BLaER1 (cell line): Measurements from ENCODE around the gene EIPR1.
A peak's percentile ranks its signal among the peaks of the same experiment; 100 is the strongest.
"Not testable (repeated sequence)": the region's sequence is repeated elsewhere in the genome, so short reads cannot be mapped to it uniquely, and the experiment has no call there.

Source experiments
- H3K27ac ChIP-seq: shearing (Covaris generic); formaldehyde crosslinking; 2 replicates; pipeline ENCODE4 v1.8.1; 2022
- H3K27me3 ChIP-seq: shearing (Covaris generic); formaldehyde crosslinking; 2 replicates; pipeline ENCODE4 v1.8.1; 2022
- H3K36me3 ChIP-seq: shearing (Covaris generic); formaldehyde crosslinking; 2 replicates; pipeline ENCODE4 v1.8.1; 2022
- H3K4me1 ChIP-seq: shearing (Covaris generic); formaldehyde crosslinking; 2 replicates; pipeline ENCODE4 v1.8.1; 2022
- H3K4me2 ChIP-seq: shearing (Covaris generic); formaldehyde crosslinking; 2 replicates; pipeline ENCODE4 v1.8.1; 2022
- H3K4me3 ChIP-seq: shearing (Covaris generic); formaldehyde crosslinking; 2 replicates; pipeline ENCODE4 v1.8.1; 2022
- H3K9ac ChIP-seq: shearing (Covaris generic); formaldehyde crosslinking; 2 replicates; pipeline ENCODE4 v1.8.1; 2022
- H3K9me3 ChIP-seq: shearing (Covaris generic); formaldehyde crosslinking; 2 replicates; pipeline ENCODE4 v1.8.1; 2022
- H4K20me1 ChIP-seq: shearing (Covaris generic); formaldehyde crosslinking; 2 replicates; pipeline ENCODE4 v1.8.1; 2022
- Cebpa-rat ChIP-seq: shearing (Covaris generic); IDR thresholded peaks from 2 replicates; pipeline ENCODE4 v1.8.1; 2022

The EIPR1 gene

GRCh38 chr2:3189076-3189591 is 188.5 kb downstream of the EIPR1 start:
- Histone ChIP-seq H3K9ac (no peak overlapping the region), H3K4me3 (no peak overlapping the region), H4K20me1 (no peaks in the 10 kb centered on the region), H3K9me3 (no peaks in the 10 kb centered on the region), H3K27me3 (no peaks in the 10 kb centered on the region), H3K27ac (no peak overlapping the region), H3K4me1 (peaks cover 37% of the 10 kb centered on the region), H3K36me3 (peaks cover 68% of the 10 kb centered on the region), H3K4me2 (peak overlapping the region; percentile 68; the same call in 1 of the 2 replicates)
- TF ChIP-seq Cebpa-rat: no peak

- Histone ChIP-seq H3K27me3 (no peaks in the 10 kb centered on the region), H4K20me1 (no peaks in the 10 kb centered on the region), H3K27ac (no peak overlapping the region), H3K9me3 (no peaks in the 10 kb centered on the region), H3K4me2 (no peak overlapping the region), H3K9ac (no peak overlapping the region), H3K36me3 (peaks cover 63% of the 10 kb centered on the region), H3K4me1 (peaks cover 30% of the 10 kb centered on the region), H3K4me3 (no peak overlapping the region)
- no peak for TF ChIP-seq Cebpa-rat
Measured at GRCh38 chr2:3188405-3188946, 189.1 kb downstream of the EIPR1 start.

- H3K27ac ChIP-seq: no peak overlapping the region
- H3K9ac ChIP-seq: no peak overlapping the region
- H3K27me3 ChIP-seq: no peaks in the 10 kb centered on the region
- no peak for TF ChIP-seq Cebpa-rat
- H3K36me3 ChIP-seq: peaks cover 55% of the 10 kb centered on the region
- H3K4me1 ChIP-seq: peaks cover 20% of the 10 kb centered on the region
- no peaks in the 10 kb centered on the region for H4K20me1 ChIP-seq
- no peak overlapping the region for H3K4me3 ChIP-seq
- no peaks in the 10 kb centered on the region for H3K9me3 ChIP-seq
- no peak overlapping the region for H3K4me2 ChIP-seq
Measured at GRCh38 chr2:3187467-3187866, 190.2 kb downstream of the EIPR1 start.

- no peaks in the 10 kb centered on the region for H3K27me3 ChIP-seq
- H3K4me1 ChIP-seq: peaks cover 14% of the 10 kb centered on the region
- no peak overlapping the region for H3K4me2 ChIP-seq
- H3K9ac ChIP-seq: no peak overlapping the region
- no peak overlapping the region for H3K4me3 ChIP-seq
- no peaks in the 10 kb centered on the region for H3K9me3 ChIP-seq
- no peak overlapping the region for H3K27ac ChIP-seq
- no peaks in the 10 kb centered on the region for H4K20me1 ChIP-seq
- TF ChIP-seq Cebpa-rat: no peak
- peaks cover 53% of the 10 kb centered on the region for H3K36me3 ChIP-seq
Measured at GRCh38 chr2:3186766-3187165, 190.9 kb downstream of the EIPR1 start.

- no peak overlapping the region for H3K4me2 ChIP-seq
Measured at GRCh38 chr2:3185910-3186309, 191.7 kb downstream of the EIPR1 start.

GRCh38 chr2:3185256-3185655 is 192.4 kb downstream of the EIPR1 start:
- Histone ChIP-seq H3K27ac (no peak overlapping the region), H3K4me2 (no peak overlapping the region), H3K36me3 (peaks cover 52% of the 10 kb centered on the region), H3K4me1 (peaks cover 11% of the 10 kb centered on the region), H4K20me1 (peaks cover 14% of the 10 kb centered on the region), H3K9me3 (no peaks in the 10 kb centered on the region), H3K9ac (no peak overlapping the region), H3K27me3 (no peaks in the 10 kb centered on the region), H3K4me3 (no peak overlapping the region)
- no peak for TF ChIP-seq Cebpa-rat

More at GRCh38 chr2:3185910-3186309, 191.7 kb downstream of the EIPR1 start:
- peaks cover 8% of the 10 kb centered on the region; the same call in 1 of the 2 replicates for H4K20me1 ChIP-seq
- peaks cover 53% of the 10 kb centered on the region for H3K36me3 ChIP-seq
- H3K27ac ChIP-seq: no peak overlapping the region
- no peak overlapping the region for H3K4me3 ChIP-seq
- no peak for TF ChIP-seq Cebpa-rat
- no peaks in the 10 kb centered on the region for H3K27me3 ChIP-seq
- no peak overlapping the region for H3K9ac ChIP-seq
- H3K9me3 ChIP-seq: no peaks in the 10 kb centered on the region
- peaks cover 14% of the 10 kb centered on the region for H3K4me1 ChIP-seq

- no peak overlapping the region for H3K9ac ChIP-seq
- peaks cover 11% of the 10 kb centered on the region for H3K4me1 ChIP-seq
- no peaks in the 10 kb centered on the region for H3K9me3 ChIP-seq
- no peak overlapping the region for H3K4me3 ChIP-seq
- peaks cover 41% of the 10 kb centered on the region for H3K36me3 ChIP-seq
- H3K27me3 ChIP-seq: no peaks in the 10 kb centered on the region
- no peak overlapping the region for H3K4me2 ChIP-seq
- no peak for TF ChIP-seq Cebpa-rat
- peaks cover 21% of the 10 kb centered on the region for H4K20me1 ChIP-seq
- no peak overlapping the region for H3K27ac ChIP-seq
Measured at GRCh38 chr2:3184167-3184566, 193.5 kb downstream of the EIPR1 start.

GRCh38 chr2:3183766-3184165 is 193.9 kb downstream of the EIPR1 start:
- Histone ChIP-seq H3K4me1 (peaks cover 15% of the 10 kb centered on the region), H3K36me3 (peaks cover 37% of the 10 kb centered on the region), H3K9me3 (no peaks in the 10 kb centered on the region), H3K27me3 (no peaks in the 10 kb centered on the region), H3K4me2 (no peak overlapping the region), H3K9ac (no peak overlapping the region), H3K27ac (no peak overlapping the region), H4K20me1 (peaks cover 21% of the 10 kb centered on the region), H3K4me3 (no peak overlapping the region)
- TF ChIP-seq Cebpa-rat: no peak

GRCh38 chr2:3182848-3183247 is 194.8 kb downstream of the EIPR1 start:
- Histone ChIP-seq H3K9me3 (no peaks in the 10 kb centered on the region), H3K4me2 (no peak overlapping the region), H3K36me3 (peaks cover 30% of the 10 kb centered on the region; the same call in 1 of the 2 replicates), H3K4me1 (peaks cover 24% of the 10 kb centered on the region), H3K4me3 (no peak overlapping the region), H4K20me1 (peaks cover 21% of the 10 kb centered on the region), H3K27me3 (no peaks in the 10 kb centered on the region), H3K9ac (no peak overlapping the region), H3K27ac (no peak overlapping the region)
- no peak for TF ChIP-seq Cebpa-rat

GRCh38 chr2:3181416-3182010 is 196.1 kb downstream of the EIPR1 start:
- Histone ChIP-seq H3K4me2 (no peak overlapping the region), H3K27me3 (no peaks in the 10 kb centered on the region), H3K9me3 (no peaks in the 10 kb centered on the region), H3K4me1 (peaks cover 38% of the 10 kb centered on the region), H3K27ac (no peak overlapping the region), H3K9ac (no peak overlapping the region), H3K4me3 (no peak overlapping the region), H4K20me1 (peaks cover 21% of the 10 kb centered on the region), H3K36me3 (peaks cover 38% of the 10 kb centered on the region; the same call in 1 of the 2 replicates)
- TF ChIP-seq Cebpa-rat: no peak

GRCh38 chr2:3180909-3181221 is 196.8 kb downstream of the EIPR1 start:
- Histone ChIP-seq H4K20me1 (peaks cover 21% of the 10 kb centered on the region), H3K36me3 (peaks cover 43% of the 10 kb centered on the region; the same call in 1 of the 2 replicates)
- H3K27ac ChIP-seq: not testable (repeated sequence)

More at GRCh38 chr2:3180909-3181221, 196.8 kb downstream of the EIPR1 start:
- not testable (repeated sequence) for H3K9me3 ChIP-seq, H3K4me2 ChIP-seq, H3K9ac ChIP-seq, H3K27me3 ChIP-seq, H3K4me3 ChIP-seq
- H3K4me1 ChIP-seq: peaks cover 44% of the 10 kb centered on the region
